GM23338 (cell line): ENCODE data around the gene BBLN. TPM values are rescaled to one million over a fixed set of nuclear protein-coding genes. Genes with fewer than 3 reads are reported as not detected.

Source experiments
- ATAC-seq: fragments of 200-7000 bp; cut with Tn5 transposase; 3 replicates; pipeline ENCODE4 v1.9.1; 2020
- DNase-seq: peaks from one replicate; pipeline ENCODE4 v3.0.0-alpha.2; 2015; ENCODE audit warnings: low spot score
- H2AFZ ChIP-seq: fragments of 200-600 bp; sonication (generic); 2 replicates; pipeline ENCODE4 v1.8.0; 2016; ENCODE audit warnings: antibody characterized with exemption, mild to moderate bottlenecking, moderate library complexity
- H3F3A ChIP-seq: fragments of 200-600 bp; sonication (generic); replicated peaks from 2 replicates; pipeline ENCODE4 v1.8.0; 2017; ENCODE audit warnings: antibody characterized with exemption, mixed run types, low read depth
- H3K27ac ChIP-seq: fragments of 200-600 bp; sonication (generic); 2 replicates; pipeline ENCODE4 v1.6.1; 2016; ENCODE audit warnings: low read depth
- H3K27me3 ChIP-seq: fragments of 200-600 bp; sonication (generic); 2 replicates; pipeline ENCODE4 v1.8.0; 2016; ENCODE audit warnings: mild to moderate bottlenecking, mixed run types, moderate library complexity; ENCODE audit not compliant: insufficient read depth
- H3K36me3 ChIP-seq: fragments of 200-600 bp; sonication (generic); 2 replicates; pipeline ENCODE4 v1.8.0; 2016; ENCODE audit warnings: mild to moderate bottlenecking; ENCODE audit not compliant: insufficient read depth
- H3K4me1 ChIP-seq: fragments of 200-600 bp; sonication (generic); 2 replicates; pipeline ENCODE4 v1.8.0; 2016; ENCODE audit warnings: mild to moderate bottlenecking, moderate library complexity; ENCODE audit not compliant: insufficient read depth
- H3K4me2 ChIP-seq: fragments of 200-600 bp; sonication (generic); 2 replicates; pipeline ENCODE4 v1.7.1; 2017; ENCODE audit warnings: mixed run types
- H3K4me3 ChIP-seq: fragments of 200-600 bp; sonication (generic); 2 replicates; pipeline ENCODE4 v1.6.1; 2016; ENCODE audit warnings: mixed run types
- H3K79me2 ChIP-seq: fragments of 200-600 bp; sonication (generic); replicated peaks from 2 replicates; pipeline ENCODE4 v1.8.0; 2017; ENCODE audit warnings: mild to moderate bottlenecking; ENCODE audit not compliant: insufficient read depth
- H3K9me2 ChIP-seq: fragments of 200-600 bp; sonication (generic); 2 replicates; pipeline ENCODE4 v1.8.0; 2017; ENCODE audit not compliant: insufficient read depth
- H4K20me1 ChIP-seq: fragments of 200-600 bp; sonication (generic); replicated peaks from 2 replicates; pipeline ENCODE4 v1.8.0; 2017; ENCODE audit warnings: mild to moderate bottlenecking; ENCODE audit not compliant: insufficient read depth
- H3K27ac Mint-ChIP-seq: 2 replicates; pipeline ENCODE4 v1.8.0; 2020; ENCODE audit warnings: inconsistent platforms, mild to moderate bottlenecking, moderate library complexity, mixed read lengths
- H3K27me3 Mint-ChIP-seq: 3 replicates; pipeline ENCODE4 v1.8.0; 2022; ENCODE audit warnings: low read depth, mild to moderate bottlenecking, moderate library complexity, mixed read lengths, inconsistent platforms; ENCODE audit not compliant: insufficient read depth, poor library complexity
- H3K36me3 Mint-ChIP-seq: 3 replicates; pipeline ENCODE4 v1.8.0; 2021; ENCODE audit warnings: low read depth, mild to moderate bottlenecking, inconsistent platforms, moderate library complexity, mixed read lengths
- H3K4me1 Mint-ChIP-seq: 3 replicates; pipeline ENCODE4 v1.8.0; 2020; ENCODE audit warnings: mild to moderate bottlenecking, inconsistent platforms, mixed read lengths
- H3K4me3 Mint-ChIP-seq: 3 replicates; pipeline ENCODE4 v1.8.0; 2021; ENCODE audit warnings: moderate library complexity, mild to moderate bottlenecking, inconsistent platforms, mixed read lengths
- H3K9me3 Mint-ChIP-seq: 3 replicates; pipeline ENCODE4 v1.8.0; 2020; ENCODE audit warnings: moderate library complexity, mild to moderate bottlenecking, inconsistent platforms, mixed read lengths
- CREB1 ChIP-seq: fragments of 250-450 bp; sonication (Bioruptor Pico); IDR thresholded peaks from 2 replicates; pipeline ENCODE4 v1.5.0; 2020; ENCODE audit warnings: low read depth, mild to moderate bottlenecking, moderate library complexity
- JUNB ChIP-seq: IDR thresholded peaks from one replicate; pipeline ENCODE4 v1.6.1; 2016; ENCODE audit warnings: antibody characterized with exemption; ENCODE audit not compliant: unreplicated experiment
- POLR2AphosphoS5 ChIP-seq: IDR thresholded peaks from 2 replicates; pipeline ENCODE4 v1.6.1; 2016; ENCODE audit warnings: antibody characterized with exemption, low read depth
- STAT1 ChIP-seq: IDR thresholded peaks from one replicate; pipeline ENCODE4 v1.6.1; 2016; ENCODE audit warnings: antibody characterized with exemption; ENCODE audit not compliant: unreplicated experiment
- ZNF114 ChIP-seq: fragments of 250-450 bp; sonication (Bioruptor Pico); IDR thresholded peaks from 2 replicates; pipeline ENCODE4 v1.5.0; 2020; ENCODE audit warnings: mild to moderate bottlenecking, moderate library complexity
- ZNF331 ChIP-seq: fragments of 250-450 bp; sonication (Bioruptor Pico); IDR thresholded peaks from 2 replicates; pipeline ENCODE4 v1.5.0; 2020; ENCODE audit warnings: low read depth, mild to moderate bottlenecking, moderate library complexity
- long read RNA-seq: library from polyadenylated mRNA; unstranded; transcript quantifications from one replicate; pipeline ENCODE4 v2.0.0, GENCODE V29; 2020; ENCODE audit not compliant: unreplicated experiment
- polyA plus RNA-seq: library from polyadenylated mRNA; unstranded; fragments of >200 nt; fragmentation: Nextera tagmentation; extraction: Ambion mirVana; gene quantifications from 2 replicates; pipeline ENCODE4 v1.2.1, GENCODE V29; 2016
- total RNA-seq: library from RNA; depleted of rRNA; stranded (reverse); fragments of >200 nt; shearing (Covaris generic); gene quantifications from 2 replicates; pipeline ENCODE4 v1.2.3, GENCODE V29; 2014; rRNA removed
- TF ChIP-seq, protein P1 (sequence below), 2 experiments: fragments of 200-600 bp in 1 of 2; sonication (generic) in 1 of 2; conservative IDR thresholded peaks; 2 replicates each; pipeline versions ENCODE4 v1.5.1 to v1.6.1; 2016 to 2017; ENCODE audit warnings: antibody characterized with exemption in 2 of 2, low read depth in 2 of 2, mild to moderate bottlenecking in 2 of 2, moderate library complexity in 1 of 2
- TF ChIP-seq, protein P2 (sequence below): IDR thresholded peaks from one replicate; pipeline ENCODE4 v1.6.1; 2018; ENCODE audit warnings: antibody characterized with exemption; ENCODE audit not compliant: unreplicated experiment
- TF ChIP-seq, protein P3 (sequence below): fragments of 250-450 bp; sonication (Bioruptor Pico); IDR thresholded peaks from 2 replicates; pipeline ENCODE4 v1.5.0; 2020; ENCODE audit warnings: mild to moderate bottlenecking, moderate library complexity

BBLN gene, protein sequence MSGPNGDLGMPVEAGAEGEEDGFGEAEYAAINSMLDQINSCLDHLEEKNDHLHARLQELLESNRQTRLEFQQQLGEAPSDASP
- 246 and 276 TPM in 2 replicates for total RNA-seq
- polyA plus RNA-seq, result 171 and 177 TPM in 2 replicates
- long read RNA-seq, transcript C9orf16-201 (2 exons, 713 nt), result major isoform, 69 of 71 reads
- long read RNA-seq, partial matches to known transcripts, result 0 of 71 reads
- long read RNA-seq, other reads (novel, unspliced or antisense), result 0 of 71 reads

DNA sequence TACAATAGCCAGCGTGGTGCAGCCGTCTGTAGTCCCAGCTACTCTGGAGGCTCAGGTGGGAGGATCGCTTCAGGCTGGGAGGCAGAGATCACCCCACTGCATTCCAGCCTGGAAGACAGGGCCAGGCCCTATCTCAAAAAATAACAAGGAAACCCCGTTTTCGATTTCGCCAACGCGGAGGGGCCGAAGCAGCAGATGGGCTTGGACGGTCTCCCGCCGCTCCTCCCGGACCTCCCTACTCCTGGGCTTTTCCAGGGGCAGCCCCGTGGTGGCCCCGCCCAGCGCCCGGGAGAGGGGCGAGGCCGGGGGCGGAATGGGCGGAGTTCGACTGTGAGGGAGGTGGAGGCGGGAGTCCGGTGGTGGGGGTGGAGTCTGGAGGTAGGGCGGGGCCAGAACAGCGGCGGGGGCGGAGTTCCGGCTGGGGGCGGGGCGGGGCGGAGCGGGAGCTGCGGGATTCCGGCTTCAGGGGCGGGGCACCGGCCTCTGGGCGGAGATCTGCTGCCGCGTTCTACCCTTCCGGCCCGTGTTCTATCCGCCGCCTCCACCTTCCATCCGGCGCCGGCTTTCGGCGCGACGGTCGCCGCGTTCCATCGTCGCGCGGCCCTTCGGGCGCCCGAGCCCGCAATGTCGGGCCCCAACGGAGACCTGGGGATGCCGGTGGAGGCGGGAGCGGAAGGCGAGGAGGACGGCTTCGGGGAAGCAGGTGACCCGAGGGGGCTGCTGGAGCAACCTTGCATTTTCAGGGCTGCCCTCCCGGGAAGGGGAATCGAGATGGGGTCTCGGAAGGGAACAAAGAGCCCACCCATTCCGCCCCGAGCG is at the start of gene BBLN:
Gene BBLN, plus strand, starts transcription at position 482 of the 819 bp plus-strand sequence. Its CDS starts 143 bp downstream, at position 625.
- no peaks in the 10 kb centered on the region for H3K79me2 ChIP-seq
- peaks cover 4% of the 10 kb centered on the region; the same call in 1 of the 2 replicates for H3K4me1 ChIP-seq
- Mint-ChIP-seq H3K27ac (peak within 1 kb of the TSS; percentile 89), H3K9me3 (peaks cover 3% of the 10 kb centered on the region; the same call in 1 of the 3 replicates), H3K27me3 (peaks cover 3% of the 10 kb centered on the region), H3K4me1 (peaks cover 4% of the 10 kb centered on the region; the same call in 2 of the 3 replicates), H3K4me3 (peak within 1 kb of the TSS; percentile 76), H3K36me3 (peaks cover 17% of the 10 kb centered on the region)
- ATAC-seq (peak; percentile 90), DNase-seq (peak; percentile 96)
- no peaks in the 10 kb centered on the region for H3K9me2 ChIP-seq
- peak within 1 kb of the TSS; percentile 94 for H3K4me3 ChIP-seq
- H4K20me1 ChIP-seq, result 0 out of 2 replicates have a peak, but pooled peaks cover 5% of the 10 kb centered on the region
- H3K27me3 ChIP-seq, result no peaks in the 10 kb centered on the region
- H3F3A ChIP-seq, result peaks cover 4% of the 10 kb centered on the region; the same call in 1 of the 2 replicates
- H3K36me3 ChIP-seq, result no peaks in the 10 kb centered on the region
- peak within 1 kb of the TSS; percentile 94 for H3K27ac ChIP-seq
- TF ChIP-seq JUNB (no peak), CREB1 (CRISPR knock-in tag) (peak; percentile 88), POLR2AphosphoS5 (peak; percentile 93), ZNF114 (CRISPR knock-in tag) (no peak), STAT1 (no peak), ZNF331 (CRISPR knock-in tag) (no peak)
- TF ChIP-seq, protein P1, sequence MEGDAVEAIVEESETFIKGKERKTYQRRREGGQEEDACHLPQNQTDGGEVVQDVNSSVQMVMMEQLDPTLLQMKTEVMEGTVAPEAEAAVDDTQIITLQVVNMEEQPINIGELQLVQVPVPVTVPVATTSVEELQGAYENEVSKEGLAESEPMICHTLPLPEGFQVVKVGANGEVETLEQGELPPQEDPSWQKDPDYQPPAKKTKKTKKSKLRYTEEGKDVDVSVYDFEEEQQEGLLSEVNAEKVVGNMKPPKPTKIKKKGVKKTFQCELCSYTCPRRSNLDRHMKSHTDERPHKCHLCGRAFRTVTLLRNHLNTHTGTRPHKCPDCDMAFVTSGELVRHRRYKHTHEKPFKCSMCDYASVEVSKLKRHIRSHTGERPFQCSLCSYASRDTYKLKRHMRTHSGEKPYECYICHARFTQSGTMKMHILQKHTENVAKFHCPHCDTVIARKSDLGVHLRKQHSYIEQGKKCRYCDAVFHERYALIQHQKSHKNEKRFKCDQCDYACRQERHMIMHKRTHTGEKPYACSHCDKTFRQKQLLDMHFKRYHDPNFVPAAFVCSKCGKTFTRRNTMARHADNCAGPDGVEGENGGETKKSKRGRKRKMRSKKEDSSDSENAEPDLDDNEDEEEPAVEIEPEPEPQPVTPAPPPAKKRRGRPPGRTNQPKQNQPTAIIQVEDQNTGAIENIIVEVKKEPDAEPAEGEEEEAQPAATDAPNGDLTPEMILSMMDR (conservative IDR thresholded peaks at IDR 0.05; ENCODE audit: low read depth in 2 of 2), result no peak
- TF ChIP-seq, protein P2, sequence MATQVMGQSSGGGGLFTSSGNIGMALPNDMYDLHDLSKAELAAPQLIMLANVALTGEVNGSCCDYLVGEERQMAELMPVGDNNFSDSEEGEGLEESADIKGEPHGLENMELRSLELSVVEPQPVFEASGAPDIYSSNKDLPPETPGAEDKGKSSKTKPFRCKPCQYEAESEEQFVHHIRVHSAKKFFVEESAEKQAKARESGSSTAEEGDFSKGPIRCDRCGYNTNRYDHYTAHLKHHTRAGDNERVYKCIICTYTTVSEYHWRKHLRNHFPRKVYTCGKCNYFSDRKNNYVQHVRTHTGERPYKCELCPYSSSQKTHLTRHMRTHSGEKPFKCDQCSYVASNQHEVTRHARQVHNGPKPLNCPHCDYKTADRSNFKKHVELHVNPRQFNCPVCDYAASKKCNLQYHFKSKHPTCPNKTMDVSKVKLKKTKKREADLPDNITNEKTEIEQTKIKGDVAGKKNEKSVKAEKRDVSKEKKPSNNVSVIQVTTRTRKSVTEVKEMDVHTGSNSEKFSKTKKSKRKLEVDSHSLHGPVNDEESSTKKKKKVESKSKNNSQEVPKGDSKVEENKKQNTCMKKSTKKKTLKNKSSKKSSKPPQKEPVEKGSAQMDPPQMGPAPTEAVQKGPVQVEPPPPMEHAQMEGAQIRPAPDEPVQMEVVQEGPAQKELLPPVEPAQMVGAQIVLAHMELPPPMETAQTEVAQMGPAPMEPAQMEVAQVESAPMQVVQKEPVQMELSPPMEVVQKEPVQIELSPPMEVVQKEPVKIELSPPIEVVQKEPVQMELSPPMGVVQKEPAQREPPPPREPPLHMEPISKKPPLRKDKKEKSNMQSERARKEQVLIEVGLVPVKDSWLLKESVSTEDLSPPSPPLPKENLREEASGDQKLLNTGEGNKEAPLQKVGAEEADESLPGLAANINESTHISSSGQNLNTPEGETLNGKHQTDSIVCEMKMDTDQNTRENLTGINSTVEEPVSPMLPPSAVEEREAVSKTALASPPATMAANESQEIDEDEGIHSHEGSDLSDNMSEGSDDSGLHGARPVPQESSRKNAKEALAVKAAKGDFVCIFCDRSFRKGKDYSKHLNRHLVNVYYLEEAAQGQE, result no peak
- TF ChIP-seq, protein P3, sequence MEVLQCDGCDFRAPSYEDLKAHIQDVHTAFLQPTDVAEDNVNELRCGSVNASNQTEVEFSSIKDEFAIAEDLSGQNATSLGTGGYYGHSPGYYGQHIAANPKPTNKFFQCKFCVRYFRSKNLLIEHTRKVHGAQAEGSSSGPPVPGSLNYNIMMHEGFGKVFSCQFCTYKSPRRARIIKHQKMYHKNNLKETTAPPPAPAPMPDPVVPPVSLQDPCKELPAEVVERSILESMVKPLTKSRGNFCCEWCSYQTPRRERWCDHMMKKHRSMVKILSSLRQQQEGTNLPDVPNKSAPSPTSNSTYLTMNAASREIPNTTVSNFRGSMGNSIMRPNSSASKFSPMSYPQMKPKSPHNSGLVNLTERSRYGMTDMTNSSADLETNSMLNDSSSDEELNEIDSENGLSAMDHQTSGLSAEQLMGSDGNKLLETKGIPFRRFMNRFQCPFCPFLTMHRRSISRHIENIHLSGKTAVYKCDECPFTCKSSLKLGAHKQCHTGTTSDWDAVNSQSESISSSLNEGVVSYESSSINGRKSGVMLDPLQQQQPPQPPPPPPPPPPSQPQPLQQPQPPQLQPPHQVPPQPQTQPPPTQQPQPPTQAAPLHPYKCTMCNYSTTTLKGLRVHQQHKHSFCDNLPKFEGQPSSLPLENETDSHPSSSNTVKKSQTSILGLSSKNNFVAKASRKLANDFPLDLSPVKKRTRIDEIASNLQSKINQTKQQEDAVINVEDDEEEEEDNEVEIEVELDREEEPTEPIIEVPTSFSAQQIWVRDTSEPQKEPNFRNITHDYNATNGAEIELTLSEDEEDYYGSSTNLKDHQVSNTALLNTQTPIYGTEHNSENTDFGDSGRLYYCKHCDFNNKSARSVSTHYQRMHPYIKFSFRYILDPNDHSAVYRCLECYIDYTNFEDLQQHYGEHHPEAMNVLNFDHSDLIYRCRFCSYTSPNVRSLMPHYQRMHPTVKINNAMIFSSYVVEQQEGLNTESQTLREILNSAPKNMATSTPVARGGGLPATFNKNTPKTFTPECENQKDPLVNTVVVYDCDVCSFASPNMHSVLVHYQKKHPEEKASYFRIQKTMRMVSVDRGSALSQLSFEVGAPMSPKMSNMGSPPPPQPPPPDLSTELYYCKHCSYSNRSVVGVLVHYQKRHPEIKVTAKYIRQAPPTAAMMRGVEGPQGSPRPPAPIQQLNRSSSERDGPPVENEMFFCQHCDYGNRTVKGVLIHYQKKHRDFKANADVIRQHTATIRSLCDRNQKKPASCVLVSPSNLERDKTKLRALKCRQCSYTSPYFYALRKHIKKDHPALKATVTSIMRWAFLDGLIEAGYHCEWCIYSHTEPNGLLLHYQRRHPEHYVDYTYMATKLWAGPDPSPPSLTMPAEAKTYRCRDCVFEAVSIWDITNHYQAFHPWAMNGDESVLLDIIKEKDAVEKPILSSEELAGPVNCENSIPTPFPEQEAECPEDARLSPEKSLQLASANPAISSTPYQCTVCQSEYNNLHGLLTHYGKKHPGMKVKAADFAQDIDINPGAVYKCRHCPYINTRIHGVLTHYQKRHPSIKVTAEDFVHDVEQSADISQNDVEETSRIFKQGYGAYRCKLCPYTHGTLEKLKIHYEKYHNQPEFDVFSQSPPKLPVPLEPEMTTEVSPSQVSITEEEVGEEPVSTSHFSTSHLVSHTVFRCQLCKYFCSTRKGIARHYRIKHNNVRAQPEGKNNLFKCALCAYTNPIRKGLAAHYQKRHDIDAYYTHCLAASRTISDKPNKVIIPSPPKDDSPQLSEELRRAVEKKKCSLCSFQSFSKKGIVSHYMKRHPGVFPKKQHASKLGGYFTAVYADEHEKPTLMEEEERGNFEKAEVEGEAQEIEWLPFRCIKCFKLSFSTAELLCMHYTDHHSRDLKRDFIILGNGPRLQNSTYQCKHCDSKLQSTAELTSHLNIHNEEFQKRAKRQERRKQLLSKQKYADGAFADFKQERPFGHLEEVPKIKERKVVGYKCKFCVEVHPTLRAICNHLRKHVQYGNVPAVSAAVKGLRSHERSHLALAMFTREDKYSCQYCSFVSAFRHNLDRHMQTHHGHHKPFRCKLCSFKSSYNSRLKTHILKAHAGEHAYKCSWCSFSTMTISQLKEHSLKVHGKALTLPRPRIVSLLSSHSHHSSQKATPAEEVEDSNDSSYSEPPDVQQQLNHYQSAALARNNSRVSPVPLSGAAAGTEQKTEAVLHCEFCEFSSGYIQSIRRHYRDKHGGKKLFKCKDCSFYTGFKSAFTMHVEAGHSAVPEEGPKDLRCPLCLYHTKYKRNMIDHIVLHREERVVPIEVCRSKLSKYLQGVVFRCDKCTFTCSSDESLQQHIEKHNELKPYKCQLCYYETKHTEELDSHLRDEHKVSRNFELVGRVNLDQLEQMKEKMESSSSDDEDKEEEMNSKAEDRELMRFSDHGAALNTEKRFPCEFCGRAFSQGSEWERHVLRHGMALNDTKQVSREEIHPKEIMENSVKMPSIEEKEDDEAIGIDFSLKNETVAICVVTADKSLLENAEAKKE (CRISPR knock-in tag), result no peak
- peak within 1 kb of the TSS; percentile 94 for H3K4me2 ChIP-seq
- peak within 1 kb of the TSS; percentile 90 for H2AFZ ChIP-seq
